SU-DHL-6 (cell line): ENCODE results near the gene MRPS22.

Experiments used
- H2AFZ ChIP-seq: fragments of 200-600 bp; sonication (generic); 2 replicates; pipeline ENCODE4 v1.6.1; 2014; ENCODE audit warnings: low read depth, mild to moderate bottlenecking, moderate library complexity, mixed read lengths, antibody characterized with exemption, low read length; ENCODE audit not compliant: severe bottlenecking
- H3F3A ChIP-seq: fragments of 200-600 bp; shearing (Covaris generic); 2 replicates; pipeline ENCODE4 v1.6.0; 2016; ENCODE audit warnings: antibody characterized with exemption, mild to moderate bottlenecking; ENCODE audit not compliant: insufficient read depth
- H3K27ac ChIP-seq: fragments of 200-600 bp; sonication (generic); 2 replicates; pipeline ENCODE4 v1.5.1; 2016; ENCODE audit warnings: low read depth, mild to moderate bottlenecking, low read length, moderate library complexity, mixed read lengths
- H3K27me3 ChIP-seq: fragments of 200-600 bp; sonication (generic), shearing (Covaris generic); 2 replicates; pipeline ENCODE4 v1.6.0; 2014; ENCODE audit warnings: mild to moderate bottlenecking, low read length
- H3K36me3 ChIP-seq: fragments of 200-600 bp; sonication (generic); 2 replicates; pipeline ENCODE4 v1.6.1; 2014; ENCODE audit warnings: mild to moderate bottlenecking, low read length, mixed read lengths
- H3K4me2 ChIP-seq: fragments of 300-600, 200-600 bp; shearing (Covaris generic), sonication (generic); 2 replicates; pipeline ENCODE4 v1.6.0; 2014; ENCODE audit warnings: low read length, low read depth, mild to moderate bottlenecking; ENCODE audit not compliant: poor library complexity, severe bottlenecking
- H3K4me3 ChIP-seq: fragments of 200-600 bp; sonication (generic); 2 replicates; pipeline ENCODE4 v1.5.1; 2014; ENCODE audit warnings: antibody characterized with exemption, low read length, mild to moderate bottlenecking, mixed read lengths; ENCODE audit not compliant: insufficient read depth, poor library complexity, severe bottlenecking
- H3K79me2 ChIP-seq: fragments of 200-600 bp; sonication (generic); 2 replicates; pipeline ENCODE4 v1.6.1; 2014; ENCODE audit warnings: mild to moderate bottlenecking, low read length, moderate library complexity; ENCODE audit not compliant: insufficient read depth
- H3K9ac ChIP-seq: fragments of 200-600 bp; sonication (generic); 2 replicates; pipeline ENCODE4 v1.7.0; 2014; ENCODE audit warnings: mild to moderate bottlenecking, low read length
- H3K9me2 ChIP-seq: fragments of 200-600 bp; sonication (generic); replicated peaks from 2 replicates; pipeline ENCODE4 v1.6.1; 2014; ENCODE audit warnings: low read length; ENCODE audit not compliant: insufficient read depth
- H3K9me3 ChIP-seq: fragments of 200-600 bp; sonication (generic); 2 replicates; pipeline ENCODE4 v1.6.1; 2014; ENCODE audit warnings: low read length, mixed read lengths; ENCODE audit not compliant: insufficient read depth
- H4K20me1 ChIP-seq: fragments of 200-600 bp; sonication (generic); 2 replicates; pipeline ENCODE4 v1.6.1; 2014; ENCODE audit warnings: low read depth, mild to moderate bottlenecking, antibody characterized with exemption, low read length, moderate library complexity, mixed read lengths
- EZH2phosphoT487 ChIP-seq: fragments of 200-600 bp; sonication (generic), shearing (Covaris generic); conservative IDR thresholded peaks from 2 replicates; pipeline ENCODE4 v1.6.1; 2018; ENCODE audit warnings: mild to moderate bottlenecking, antibody characterized with exemption, low read length, moderate library complexity, mixed read lengths
- TF ChIP-seq, protein P1 (sequence below): fragments of 200-600 bp; sonication (generic); IDR thresholded peaks from one replicate; pipeline ENCODE4 v1.5.1; 2017; ENCODE audit warnings: antibody characterized with exemption, mild to moderate bottlenecking, low read length, moderate library complexity; ENCODE audit not compliant: insufficient read depth, poor library complexity, severe bottlenecking

Gene MRPS22

DNA sequence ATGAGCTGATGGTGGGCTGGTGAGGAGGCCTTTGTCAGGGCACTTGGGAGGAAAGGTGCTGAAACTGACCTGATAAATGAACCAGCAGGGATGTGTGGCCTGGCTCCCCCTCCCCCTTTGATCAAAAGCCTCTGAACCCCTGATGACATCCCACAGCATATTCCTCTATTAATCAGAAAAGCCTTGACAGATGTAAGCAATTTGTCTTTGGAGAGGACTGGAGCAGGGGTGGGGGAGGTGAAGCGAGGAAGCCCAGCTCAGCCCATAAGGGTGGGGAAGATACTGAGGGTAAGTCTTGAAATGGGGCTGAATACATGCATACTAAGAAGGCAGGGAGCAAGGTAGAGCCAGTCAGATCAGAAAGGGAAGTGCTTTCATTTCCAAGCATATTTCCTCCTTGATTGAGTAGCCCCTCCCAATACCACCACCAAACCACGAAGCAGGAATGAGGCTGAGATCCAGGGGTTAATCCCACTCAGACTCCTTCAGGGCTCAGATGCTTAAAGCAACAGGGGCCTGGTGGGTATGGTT lies 34.7 kb upstream of the MRPS22 start:
- H3K79me2 ChIP-seq: no peaks in the 10 kb centered on the region
- no peaks in the 10 kb centered on the region for H3K9me3 ChIP-seq
- H3K4me2 ChIP-seq: no peak overlapping the region
- no peaks in the 10 kb centered on the region for H3K27me3 ChIP-seq
- H3K4me3 ChIP-seq: no peak overlapping the region
- H2AFZ ChIP-seq: no peak overlapping the region
- no peaks in the 10 kb centered on the region for H3K9me2 ChIP-seq
- no peaks in the 10 kb centered on the region for H3F3A ChIP-seq
- no peak overlapping the region for H3K27ac ChIP-seq
- H3K36me3 ChIP-seq: no peaks in the 10 kb centered on the region
- no peak overlapping the region for H3K9ac ChIP-seq
- H4K20me1 ChIP-seq: no peaks in the 10 kb centered on the region
- TF ChIP-seq EZH2phosphoT487: no peak

DNA sequence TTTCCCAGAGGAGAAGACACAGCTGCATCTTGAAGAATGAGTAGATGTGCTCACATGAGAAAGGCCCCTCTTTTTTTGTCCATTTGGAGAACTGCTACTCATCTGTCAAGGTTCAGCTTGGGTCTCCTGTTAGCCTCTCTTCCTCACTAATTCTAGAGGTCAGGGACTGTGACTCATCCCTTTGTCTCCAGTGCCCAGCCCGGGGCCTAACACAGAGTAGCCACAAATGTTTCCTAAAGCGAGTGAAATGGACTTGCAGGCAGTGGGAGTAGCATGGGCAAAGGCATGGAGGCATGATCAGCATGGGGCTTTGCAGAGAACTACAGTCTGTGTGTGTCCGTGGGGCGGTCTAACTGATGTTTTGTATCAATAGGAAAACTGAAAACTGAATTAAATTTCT lies 33.9 kb upstream of the MRPS22 start:
- Histone ChIP-seq H3K79me2 (no peaks in the 10 kb centered on the region), H3K9me3 (no peaks in the 10 kb centered on the region), H4K20me1 (no peaks in the 10 kb centered on the region), H3K27me3 (no peaks in the 10 kb centered on the region), H3K9ac (no peak overlapping the region), H2AFZ (no peak overlapping the region), H3K27ac (no peak overlapping the region), H3K4me3 (no peak overlapping the region), H3F3A (no peaks in the 10 kb centered on the region), H3K9me2 (no peaks in the 10 kb centered on the region), H3K4me2 (no peak overlapping the region), H3K36me3 (no peaks in the 10 kb centered on the region)
- TF ChIP-seq, protein P1, sequence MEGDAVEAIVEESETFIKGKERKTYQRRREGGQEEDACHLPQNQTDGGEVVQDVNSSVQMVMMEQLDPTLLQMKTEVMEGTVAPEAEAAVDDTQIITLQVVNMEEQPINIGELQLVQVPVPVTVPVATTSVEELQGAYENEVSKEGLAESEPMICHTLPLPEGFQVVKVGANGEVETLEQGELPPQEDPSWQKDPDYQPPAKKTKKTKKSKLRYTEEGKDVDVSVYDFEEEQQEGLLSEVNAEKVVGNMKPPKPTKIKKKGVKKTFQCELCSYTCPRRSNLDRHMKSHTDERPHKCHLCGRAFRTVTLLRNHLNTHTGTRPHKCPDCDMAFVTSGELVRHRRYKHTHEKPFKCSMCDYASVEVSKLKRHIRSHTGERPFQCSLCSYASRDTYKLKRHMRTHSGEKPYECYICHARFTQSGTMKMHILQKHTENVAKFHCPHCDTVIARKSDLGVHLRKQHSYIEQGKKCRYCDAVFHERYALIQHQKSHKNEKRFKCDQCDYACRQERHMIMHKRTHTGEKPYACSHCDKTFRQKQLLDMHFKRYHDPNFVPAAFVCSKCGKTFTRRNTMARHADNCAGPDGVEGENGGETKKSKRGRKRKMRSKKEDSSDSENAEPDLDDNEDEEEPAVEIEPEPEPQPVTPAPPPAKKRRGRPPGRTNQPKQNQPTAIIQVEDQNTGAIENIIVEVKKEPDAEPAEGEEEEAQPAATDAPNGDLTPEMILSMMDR: no peak
- no peak for TF ChIP-seq EZH2phosphoT487

DNA sequence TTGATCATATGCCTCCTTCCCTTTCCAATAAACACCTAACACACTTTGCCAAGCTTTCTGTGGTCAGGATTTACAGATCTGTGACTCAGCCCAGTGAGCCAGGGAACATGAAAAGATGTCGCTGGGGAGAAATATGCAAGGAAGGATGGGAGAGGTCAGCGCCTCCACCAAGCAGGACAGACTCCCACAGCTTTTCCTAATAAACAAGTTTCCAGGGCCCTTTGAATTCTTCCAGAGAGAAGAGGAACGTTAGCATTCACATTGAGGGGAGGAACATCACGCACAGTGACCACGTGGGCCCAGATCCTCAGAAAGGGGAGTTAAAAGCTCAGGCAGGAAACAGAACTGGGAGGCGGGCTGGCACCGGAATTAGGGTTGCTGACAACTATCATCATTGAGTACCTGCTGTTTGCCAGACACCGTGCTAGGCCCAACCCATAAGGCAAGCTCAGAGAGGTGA lies 33.3 kb upstream of the MRPS22 start:
- TF ChIP-seq, protein P1: no peak
- no peak for TF ChIP-seq EZH2phosphoT487
- Histone ChIP-seq H3K9me3 (no peaks in the 10 kb centered on the region), H3K36me3 (no peaks in the 10 kb centered on the region), H3K79me2 (no peaks in the 10 kb centered on the region), H2AFZ (no peak overlapping the region), H3K9ac (no peak overlapping the region), H3K27me3 (no peaks in the 10 kb centered on the region), H3F3A (no peaks in the 10 kb centered on the region), H3K9me2 (no peaks in the 10 kb centered on the region), H4K20me1 (no peaks in the 10 kb centered on the region), H3K4me2 (no peak overlapping the region), H3K4me3 (no peak overlapping the region), H3K27ac (no peak overlapping the region)

DNA sequence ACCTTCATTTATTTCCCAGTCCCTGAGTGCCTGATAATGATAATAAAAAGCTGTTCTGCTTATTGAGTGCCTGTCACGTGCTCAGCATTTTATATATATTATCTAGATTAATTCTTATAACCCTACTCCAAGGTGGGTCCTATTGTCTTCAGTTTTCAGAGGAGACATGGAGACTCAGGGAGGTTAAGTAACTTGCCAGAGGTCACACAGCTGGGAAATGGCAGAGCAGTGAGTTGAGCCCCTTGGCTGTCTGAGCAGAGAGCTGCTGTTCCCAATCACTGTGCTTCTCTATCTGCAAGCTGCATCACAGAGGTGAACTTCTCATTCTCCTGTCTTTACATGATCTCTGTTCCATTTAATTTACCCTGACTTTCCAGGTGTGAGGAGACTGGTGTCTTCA lies 32.3 kb upstream of the MRPS22 start:
- Histone ChIP-seq H3K27me3 (no peaks in the 10 kb centered on the region), H3K4me2 (no peak overlapping the region), H3K9me2 (no peaks in the 10 kb centered on the region), H3K9ac (no peak overlapping the region), H3K9me3 (no peaks in the 10 kb centered on the region), H3K4me3 (no peak overlapping the region), H3K36me3 (no peaks in the 10 kb centered on the region), H2AFZ (no peak overlapping the region), H4K20me1 (no peaks in the 10 kb centered on the region), H3F3A (no peaks in the 10 kb centered on the region), H3K27ac (no peak overlapping the region), H3K79me2 (no peaks in the 10 kb centered on the region)
- no peak for TF ChIP-seq EZH2phosphoT487
